RPMI7951 (cell line): ENCODE data around the gene CHMP2A. TPM values are rescaled to one million over a fixed set of nuclear protein-coding genes. Genes with fewer than 3 reads are reported as not detected.
A peak's percentile ranks its signal among the peaks of the same experiment; 100 is the strongest.

Experiments used
- DNase-seq: peaks from one replicate; pipeline ENCODE4 v3.0.0-alpha.2; 2012; ENCODE audit warnings: low read depth
- total RNA-seq: library from RNA; depleted of rRNA; stranded (reverse); fragments of >200 nt; shearing (Covaris generic); gene quantifications from 2 replicates; pipeline ENCODE4 v1.2.3, GENCODE V29; 2014

CHMP2A gene
- total RNA-seq, 1 experiment from 2014 or later: 171 TPM

DNA sequence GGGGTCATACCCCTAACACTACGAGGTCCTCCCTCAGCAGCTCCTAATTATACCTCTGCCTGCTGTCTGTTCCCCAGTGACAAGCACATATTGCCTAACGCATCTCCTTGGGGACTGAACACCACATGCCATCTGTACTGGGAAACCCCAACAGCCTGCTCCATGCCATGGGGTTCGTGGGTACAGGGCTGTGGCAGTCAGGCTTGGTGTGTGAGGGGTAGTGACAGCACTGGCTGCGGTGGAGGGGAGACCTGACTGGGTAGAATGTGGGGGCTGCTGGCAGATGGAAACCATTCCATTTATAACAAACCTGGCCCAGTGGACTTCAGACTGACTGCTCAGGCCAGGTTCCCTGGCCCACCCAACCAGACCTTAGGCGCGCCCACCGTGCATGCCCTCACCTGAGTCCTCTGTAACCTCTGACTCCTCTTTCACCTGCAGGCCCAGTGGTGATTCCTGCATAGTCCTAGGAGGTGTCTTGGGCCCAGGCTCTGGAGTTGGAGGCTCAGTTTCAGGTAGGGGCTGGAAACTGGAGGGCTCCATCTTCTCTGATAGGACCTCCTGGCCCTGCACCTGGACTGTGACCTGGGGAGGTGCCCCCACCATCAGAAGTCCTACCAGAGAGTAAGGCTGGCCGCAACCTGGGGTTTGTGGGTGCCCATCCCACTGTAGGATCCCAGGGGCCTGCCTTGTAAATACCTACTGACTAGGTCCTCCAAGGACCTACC, 15.2 kb upstream of the CHMP2A start:
- DNase-seq: no peak

DNA sequence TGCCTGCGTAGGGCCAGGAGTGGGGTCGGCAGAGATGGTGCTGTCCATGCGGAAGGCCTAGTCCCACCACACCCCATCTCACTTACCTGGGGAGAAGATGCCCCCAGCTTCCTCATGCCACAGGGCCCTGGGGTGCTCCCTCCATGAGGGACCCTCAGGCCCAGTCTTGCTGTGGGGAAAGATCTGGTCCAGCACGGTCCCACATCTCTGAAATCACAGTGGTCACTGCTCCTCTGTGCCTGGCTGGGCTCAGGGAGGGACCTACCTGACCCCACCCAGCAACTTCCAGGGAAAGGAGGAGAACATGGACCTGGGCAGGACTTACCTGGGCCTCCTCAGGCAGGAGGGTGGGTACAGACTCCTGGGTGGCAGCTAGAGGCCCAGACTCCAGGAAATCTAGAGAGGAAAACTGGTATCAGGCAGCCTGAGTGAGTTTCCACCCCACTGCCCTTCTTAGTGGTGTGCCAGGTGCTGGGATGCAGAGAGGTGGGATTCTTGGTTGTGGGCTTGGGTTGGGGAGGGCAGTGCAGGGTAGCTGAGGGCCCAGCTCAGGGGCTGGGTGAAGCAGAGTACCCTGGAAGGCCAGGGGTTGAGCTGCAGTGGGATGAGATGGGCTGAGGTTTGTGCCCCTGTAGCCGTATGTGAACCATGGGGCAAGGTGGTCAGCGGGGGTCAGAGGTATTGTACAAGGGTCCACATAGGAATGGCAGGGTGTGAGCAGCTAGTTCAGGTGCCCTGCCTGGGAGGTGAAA, 14.5 kb upstream of the CHMP2A start:
- no peak for DNase-seq

DNA sequence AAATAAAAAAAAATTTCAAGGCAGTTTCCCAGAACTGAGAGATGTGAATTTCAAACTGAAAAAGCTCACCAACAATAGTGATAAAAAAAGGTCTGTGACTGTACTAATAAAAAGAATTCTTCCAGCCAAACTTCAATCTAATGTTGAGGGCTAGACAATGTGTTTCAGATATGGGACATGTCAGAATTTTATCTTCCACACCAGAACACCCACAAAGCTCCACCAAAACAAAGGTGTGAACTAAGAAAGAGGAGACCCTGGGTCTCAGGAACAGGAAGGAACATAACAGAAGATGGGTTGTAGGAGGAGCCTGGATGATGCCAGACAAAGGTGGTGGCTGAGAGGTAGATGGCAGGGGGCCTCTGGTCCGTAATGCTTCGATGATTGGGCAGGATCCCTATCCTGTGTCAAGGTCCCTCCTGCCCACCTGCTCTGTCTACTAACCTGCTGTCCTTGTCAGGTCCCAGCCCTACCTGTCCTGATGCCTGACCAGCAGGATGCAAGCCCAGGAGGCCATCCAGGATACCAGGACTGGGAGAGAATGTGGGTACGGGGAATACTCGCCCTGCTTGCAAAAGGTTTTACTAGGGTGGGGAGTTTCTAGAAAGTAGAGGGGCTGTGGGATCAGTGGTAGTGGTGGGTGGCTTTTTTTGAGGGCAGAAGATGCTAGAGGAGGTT, 13.7 kb upstream of the CHMP2A start:
- DNase-seq: no peak

DNA sequence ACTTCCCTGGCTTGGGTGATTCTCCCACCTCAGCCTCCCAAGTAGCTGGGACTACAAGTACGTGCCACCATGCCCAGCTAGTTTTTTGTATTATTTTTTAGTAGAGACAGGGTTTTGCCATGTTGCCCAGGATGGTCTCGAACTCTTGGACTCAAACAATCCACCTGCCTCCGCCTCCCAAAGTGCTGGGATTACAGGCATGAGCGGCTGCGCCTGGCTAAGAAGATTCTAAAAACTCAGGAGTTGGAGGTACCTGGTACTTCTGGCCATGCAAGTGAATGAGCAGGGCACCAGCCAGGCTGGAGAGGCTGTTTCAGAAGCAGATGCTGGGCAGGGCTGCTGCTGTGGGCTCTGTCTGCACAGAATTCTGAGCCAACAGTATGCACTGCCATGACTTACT, 12.1 kb upstream of the CHMP2A start:
- DNase-seq: no peak

DNA sequence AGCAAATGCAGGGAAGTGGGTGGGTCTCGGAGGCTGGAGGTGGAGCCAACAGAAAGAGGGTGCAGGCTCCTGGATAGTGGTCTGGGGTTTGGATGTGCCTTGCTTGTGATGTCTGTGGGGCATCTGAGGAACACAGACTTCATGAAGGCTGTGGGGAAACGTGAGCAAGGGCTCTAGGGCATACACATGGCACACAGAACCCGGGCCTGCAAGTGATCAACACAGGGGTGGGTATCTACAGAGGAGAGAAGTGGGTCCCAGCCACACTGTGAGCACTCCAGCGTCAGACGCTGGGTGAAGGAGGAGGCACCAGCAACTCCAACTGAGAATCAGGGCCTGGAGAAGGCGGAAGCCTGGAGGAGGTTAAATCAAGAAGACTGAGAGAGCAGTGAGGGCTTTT, 8.9 kb upstream of the CHMP2A start:
- no peak for DNase-seq

DNA sequence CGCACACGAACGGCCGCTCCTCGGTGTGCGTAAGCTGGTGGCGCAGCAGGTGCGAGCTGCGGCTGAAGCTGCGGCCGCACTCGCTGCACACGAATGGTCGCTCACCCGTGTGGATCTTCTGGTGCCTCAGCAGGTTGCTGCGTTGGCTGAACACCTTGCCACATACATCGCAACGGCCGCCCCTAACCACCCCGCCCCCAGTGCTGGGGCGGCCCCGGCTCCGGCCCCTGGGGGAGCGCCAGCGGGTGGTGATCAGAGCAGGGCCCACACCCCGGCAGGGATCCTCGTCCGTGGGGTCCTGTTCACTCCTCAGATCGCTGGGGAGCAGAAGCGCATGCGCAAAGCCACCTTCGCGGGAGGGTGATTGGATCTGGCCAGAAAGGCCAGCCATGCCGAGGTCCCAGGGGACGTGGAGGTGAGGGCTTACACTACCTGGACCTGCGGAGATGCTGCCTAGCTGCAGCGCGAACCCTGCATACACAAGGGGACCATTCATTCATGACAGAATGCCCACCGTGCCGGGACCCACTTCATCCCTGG, 8.2 kb upstream of the CHMP2A start:
- DNase-seq: no peak

DNA sequence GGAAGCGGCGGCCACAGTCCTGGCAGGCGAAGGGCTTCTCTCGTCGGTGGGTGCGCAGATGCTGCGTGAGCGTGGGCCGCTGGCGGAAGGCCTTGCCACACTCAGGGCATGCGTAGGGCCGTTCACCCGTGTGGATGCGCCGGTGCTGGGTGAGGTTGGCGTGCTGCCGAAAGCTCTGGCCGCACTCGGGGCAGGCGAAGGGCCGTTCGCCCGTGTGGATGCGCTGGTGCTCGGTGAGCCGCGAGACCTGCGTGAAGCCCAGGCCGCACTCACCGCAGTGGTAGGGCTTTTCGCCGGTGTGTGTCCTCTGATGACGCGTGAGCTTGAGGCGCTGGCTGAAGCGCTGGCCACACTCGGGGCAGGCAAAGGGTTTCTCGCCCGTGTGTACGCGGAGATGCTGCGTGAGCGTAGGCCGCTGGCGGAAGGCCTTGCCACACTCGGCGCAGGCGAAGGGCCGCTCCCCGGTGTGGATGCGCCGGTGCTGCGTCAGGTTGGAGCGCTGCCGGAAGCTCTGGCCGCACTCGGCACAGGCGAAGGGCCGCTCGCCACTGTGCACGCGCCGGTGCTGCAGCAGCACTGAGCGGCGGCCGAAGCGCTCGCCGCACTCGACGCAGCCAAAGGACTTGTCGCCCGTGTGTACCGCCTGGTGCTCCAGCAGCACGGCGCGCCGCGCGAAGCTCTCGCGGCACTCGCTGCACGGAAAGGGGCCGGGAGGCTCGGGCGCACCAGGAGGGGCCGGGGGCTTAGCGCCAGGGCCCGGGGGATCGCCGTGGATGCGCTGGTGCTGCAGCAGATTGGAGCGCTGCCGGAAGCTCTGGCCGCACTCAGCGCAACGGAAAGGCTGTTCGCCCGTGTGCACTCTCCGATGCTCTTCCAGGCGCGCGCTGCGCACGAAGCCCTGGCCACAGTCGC, 7.5 kb upstream of the CHMP2A start:
- DNase-seq: peak; percentile 35

DNA sequence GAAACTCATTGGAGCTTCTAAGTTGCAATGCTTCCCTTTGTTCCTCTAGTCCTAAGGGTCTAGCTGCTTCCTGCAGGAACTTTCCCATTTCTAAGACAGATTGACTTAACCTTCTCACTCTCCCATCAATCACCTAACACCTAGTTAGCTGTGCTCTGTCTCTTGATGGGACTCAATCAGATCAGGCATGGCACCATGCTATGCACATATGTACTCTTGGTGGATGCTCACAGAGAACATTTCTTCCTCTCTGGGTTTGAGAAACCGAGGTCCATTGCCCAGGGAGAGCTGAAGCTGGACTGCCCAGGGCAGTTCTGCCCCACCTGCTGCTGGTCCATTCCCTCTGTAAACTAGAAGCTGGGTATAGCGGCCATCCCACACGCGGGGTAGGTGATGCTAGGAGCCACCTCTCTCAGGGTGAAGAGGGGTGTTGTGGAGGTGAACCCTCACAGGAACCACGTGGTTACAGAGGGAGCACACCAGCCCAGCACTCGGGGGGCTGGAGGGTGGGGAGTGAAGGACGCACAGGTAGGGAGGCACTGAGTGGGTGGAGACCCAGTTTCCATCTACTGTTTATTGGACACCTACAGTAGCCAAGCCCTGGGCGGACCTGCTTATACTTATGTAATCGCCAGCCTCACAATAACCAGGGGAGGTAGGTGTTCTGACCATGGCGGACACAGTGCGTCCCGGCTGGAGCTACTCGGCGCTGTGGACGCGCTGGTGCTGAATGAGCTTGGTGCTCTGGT, 6.6 kb upstream of the CHMP2A start:
- DNase-seq: no peak

DNA sequence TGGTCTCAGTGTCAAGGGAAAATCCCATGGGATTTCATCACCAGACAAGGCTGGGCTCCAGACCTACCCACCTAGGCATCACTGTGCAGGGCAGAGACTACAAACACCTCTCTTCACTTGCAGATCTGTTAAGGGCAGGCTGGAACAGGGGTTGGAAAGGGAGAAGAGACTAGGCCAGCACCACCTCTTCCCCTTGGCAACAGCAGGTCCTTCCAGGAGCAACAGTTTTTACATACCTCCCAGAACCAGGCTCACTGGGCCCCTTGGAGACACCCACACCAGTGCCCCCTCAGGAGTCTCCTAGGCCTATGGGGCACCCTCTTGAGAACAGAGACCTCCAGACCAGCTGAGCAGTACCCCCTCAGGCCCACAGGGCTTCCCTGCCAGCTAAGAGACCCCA, 6.0 kb upstream of the CHMP2A start:
- DNase-seq: no peak

DNA sequence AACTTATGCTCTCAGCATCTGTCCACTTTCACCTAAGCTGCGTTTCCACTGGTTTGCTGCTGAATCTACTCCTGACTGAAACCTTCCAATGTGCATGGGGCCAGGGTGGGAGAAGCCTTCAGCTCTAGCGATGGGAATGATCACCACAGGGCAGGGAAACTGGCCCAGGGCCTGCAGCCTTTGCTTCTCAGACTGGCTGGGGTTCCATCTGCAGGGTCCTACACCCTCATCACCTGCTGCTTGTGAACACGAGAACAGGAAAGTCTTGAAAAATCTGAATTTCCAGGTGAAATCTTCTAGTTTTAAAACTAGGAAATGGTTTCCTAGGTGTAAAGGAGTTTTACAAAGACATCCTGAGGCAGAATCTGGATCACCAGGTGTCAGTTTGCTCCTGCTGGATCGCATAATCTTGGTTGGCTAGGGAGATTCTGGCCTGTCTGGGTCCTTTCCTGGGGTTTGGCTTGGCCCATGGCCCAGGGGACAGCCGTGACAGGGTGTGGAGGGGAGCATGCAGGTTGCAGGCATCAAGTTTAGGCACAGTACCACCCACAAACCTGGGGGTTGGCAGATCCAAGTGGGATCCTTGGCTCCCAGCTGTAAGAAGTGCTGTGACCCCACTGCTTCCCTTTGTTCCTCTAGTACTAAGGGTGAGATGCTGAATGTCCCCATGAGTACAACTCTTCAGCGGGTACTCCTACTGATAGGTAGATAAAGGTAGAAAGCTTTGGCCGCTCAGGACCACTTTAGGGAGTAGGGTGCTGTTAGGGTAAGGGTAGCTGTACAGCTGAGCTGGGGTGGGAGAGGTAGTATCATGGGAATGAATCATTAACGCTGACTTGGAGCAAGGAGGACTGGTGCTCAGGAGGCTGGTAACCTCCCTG, 5.3 kb upstream of the CHMP2A start:
- DNase-seq: no peak

DNA sequence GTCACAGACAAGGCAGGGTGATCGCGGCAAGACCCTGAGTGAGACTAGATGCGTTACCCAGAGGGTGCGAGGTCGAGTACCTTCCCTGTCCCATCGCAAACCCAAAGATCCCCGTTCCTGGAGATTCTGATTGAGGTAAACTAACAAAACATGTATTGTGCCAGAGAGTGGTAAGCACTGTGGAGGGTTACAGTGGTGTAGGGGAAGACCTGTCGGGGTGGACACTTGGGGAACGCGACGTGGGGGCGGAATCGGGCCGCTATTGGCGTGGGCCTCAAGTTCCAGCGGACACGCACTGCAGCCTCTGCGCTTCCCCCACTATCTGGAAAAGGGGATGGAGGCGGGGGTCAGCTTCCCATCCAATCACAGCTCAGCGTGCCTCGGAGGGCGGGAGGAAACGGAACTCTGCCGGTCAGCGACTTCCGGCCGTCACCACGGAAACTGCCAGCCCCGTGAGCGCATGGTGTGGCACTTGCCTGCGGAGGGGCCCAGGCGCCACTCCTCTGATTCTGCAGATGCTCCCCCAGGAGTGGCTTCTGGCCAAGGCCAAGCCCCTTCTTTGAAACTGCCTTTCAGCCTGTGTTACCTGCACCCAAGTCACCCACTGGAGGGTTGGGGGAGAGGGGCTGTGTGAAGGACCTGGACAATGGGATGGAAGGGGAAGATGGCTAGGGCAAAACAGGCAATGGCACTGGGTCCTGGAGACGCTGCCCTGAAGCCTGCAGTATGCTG, 4.5 kb upstream of the CHMP2A start:
- peak; percentile 94 for DNase-seq

DNA sequence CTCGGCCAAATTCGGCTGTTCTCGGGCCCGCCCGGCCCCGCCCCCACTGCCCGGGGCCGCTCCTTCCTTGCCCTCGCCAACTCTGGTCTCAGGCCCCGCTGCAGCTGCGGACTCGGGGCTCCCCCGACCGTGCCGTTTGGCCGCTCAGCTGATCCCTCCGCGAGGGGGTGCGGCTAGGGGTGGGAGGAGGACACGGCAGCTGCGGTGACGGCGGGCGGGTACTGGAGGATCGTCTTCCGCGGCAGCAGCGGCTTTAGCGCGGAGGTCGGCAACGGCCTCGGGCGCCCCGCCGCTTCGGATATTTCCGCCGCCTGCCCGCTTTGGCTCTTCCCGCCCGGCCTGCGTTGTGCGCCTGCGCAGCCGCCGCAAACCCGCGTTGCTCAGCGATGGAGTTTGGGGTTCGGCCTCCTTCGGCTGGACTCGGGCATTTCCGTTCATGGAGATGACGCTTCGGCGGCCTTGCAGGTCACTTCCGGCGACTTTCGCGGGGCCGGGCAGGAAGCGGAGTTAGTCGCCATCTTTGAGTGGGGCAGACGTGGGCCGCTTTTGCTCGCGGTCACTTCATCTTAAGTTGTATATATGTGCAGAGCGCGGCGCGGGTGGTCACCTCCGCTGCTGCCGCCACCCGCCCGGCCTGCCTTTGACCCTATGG, 3.8 kb upstream of the CHMP2A start:
- peak; percentile 97 for DNase-seq

DNA sequence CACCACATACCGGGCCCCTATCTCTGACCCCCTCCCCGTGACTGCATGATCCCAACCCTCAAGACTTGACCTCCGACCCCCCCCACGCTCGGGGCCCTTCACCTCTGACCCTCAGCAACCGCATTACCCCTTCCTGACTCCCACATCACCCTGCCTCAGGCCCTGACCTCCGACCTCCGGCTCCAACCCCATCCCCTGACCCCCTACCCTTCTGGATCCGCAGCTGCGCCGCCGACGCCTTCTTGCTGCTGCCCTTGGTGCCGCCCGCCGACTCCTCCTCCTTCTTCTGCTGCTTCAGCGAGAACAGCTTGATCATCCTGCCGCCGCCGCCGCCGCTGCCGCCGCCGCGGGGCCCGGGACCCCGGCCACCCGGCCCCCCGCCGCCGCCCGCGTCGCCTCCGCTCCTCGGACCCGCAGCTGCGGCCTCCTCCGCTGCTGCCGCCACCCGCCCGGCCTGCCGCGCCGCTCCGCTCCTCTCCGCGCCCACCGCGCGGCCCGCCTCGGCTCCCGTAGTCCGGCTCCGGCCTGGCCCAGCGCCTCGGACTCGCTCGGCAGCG, 3.2 kb upstream of the CHMP2A start, which contains the start of gene UBE2M:
Gene UBE2M, minus strand, starts transcription at position 546 of the 557 bp plus-strand sequence. Its CDS starts 230 bp downstream, at position 316.
- DNase-seq: no peak

DNA sequence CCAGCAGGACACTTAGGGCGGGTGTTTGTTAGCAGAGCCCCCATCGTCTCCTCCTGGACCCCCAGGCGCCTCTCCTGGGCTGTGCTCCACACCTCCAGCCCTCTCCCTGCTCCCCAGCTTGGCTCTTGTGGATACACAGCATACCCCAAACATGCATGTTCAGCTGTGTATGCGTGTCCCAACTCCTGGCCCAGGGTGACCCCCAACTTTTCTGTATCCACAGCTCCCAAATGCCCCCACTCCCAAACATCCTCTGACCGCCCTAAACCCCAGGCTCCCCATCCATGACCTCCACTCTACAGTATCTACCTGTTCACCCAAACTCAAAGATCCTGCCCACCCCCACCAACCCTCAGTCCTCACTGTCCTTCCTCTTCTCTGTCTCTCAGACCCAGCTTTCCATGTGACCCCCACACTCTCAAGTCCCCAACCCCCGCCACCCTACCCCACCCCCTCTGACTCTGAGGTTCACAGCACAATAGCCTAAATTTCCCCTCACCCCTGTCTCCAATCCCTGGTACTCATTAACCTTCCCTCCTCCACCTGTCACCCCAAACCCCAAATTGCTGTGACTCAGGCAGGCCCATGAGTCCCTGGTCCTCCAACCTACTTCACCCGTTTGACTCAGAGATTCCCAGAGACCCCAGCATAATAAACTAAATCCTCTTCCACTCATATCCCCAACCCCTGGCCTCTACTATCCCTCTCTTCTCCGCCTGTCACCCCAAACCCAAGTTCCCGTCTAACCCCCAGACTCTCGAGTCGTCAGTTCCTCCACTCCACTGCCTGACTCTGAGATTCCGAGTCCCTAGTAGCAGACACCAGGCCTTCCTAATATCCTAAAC, 2.5 kb upstream of the CHMP2A start:
- DNase-seq: no peak

DNA sequence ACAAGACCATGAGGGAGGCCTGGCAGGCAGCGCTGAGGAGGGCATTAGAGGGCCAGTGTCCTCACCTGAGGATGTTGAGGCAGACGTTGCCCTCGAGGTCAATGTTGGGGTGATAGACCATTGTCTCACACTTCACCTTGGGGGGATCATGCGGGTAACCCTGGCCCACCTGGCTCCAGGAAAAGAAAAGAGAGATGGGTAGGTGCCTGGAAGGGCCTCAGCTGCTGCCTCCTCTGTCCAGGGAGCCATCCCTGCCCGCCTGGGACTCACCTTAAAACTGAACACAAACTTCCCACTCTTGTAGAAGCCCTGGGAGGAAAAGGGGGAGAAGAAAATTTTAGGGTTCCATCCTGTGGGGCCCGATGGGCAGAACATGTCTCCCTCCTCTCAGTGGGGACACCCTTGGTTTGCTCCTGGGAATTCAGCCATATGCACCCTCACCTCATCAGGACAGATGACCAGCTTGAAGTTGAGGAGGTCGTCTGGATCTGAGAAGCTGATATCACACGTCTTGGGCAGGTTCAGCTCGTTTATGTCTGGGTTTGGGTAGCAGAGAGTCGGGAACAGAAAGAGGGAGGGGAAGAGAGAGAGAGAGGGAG, 1.8 kb upstream of the CHMP2A start:
- DNase-seq: no peak

DNA sequence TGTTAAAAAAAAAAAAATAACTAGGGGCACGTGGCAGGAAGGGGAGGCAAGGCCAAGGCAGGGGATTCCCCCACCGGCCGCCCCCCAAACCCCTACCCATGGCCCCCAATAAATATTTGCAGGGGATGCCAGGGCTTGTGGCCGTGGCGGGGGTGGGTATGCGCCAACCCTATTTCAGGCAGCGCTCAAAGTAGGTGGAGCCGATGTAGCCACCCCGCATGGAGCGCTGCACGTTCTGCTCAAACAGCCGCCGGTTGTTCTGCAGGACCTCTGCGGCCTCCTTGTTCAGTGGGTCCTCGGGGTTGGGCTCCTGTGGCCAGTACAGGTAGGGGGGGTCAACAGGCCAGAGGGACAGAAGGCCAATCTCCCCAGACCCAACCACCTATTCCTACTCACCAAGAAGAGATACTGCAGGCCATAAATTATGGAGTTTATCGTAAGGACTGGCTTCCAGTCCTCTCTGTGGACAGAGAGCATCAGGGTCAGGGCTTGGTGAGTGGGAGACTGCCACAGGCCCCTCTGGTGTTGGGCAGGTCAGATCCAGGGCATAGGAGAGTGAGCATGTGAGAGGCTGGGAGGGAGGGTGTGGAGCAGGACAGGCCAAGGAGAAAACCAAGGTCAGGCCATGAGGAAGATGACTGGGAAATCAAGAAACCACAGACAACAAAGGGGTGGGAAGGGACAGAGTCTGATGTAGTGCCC, 1.2 kb upstream of the CHMP2A start:
- DNase-seq: no peak
